Activated CD4-positive, CD25-positive, alpha-beta regulatory T cell treated with anti-CD3 and anti-CD28 coated beads, Interleukin-2, amount 50 U/mL, for 16 hours (primary cell): ENCODE data around the gene ACOT8.

Experiments
- DNase-seq: peaks from one replicate; pipeline ENCODE4 v3.0.0-alpha.2; 2020; ENCODE audit warnings: low read depth, low spot score

The ACOT8 gene

DNA sequence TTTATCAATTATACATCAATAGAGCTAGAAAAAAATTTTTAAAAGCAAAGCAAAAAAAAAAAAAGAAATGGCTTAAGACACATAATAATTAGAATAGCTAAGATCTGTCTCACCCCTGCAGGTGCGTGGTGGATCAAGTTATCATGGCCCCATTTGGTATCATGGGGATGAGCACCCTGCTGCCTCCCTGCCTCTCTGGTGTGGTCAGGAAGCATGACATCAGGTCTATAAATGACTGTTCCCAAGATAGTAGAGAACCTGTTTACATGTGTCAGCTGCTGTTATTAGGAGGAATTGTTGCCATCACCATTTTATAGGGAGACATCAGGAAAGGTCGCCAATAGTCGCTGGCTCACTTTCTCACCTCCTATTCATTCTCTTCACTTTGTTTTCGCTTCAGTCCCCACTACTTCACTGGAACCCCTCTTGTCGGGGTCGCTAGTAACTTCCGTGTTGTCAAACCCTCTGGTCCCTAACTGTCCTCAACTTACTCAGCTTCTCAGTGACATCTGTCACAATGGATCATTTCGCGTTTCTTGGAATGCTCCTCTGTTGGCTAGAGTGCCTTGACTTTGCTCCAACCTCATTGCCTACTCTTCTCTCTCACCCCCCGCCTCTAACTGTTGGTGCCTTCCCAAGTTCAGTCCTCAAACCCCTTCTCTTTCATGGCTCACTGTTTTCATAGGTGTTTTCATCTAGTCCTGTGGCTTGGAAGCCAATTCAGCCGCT lies 60.7 kb downstream of the ACOT8 start:
- DNase-seq = no peak

DNA sequence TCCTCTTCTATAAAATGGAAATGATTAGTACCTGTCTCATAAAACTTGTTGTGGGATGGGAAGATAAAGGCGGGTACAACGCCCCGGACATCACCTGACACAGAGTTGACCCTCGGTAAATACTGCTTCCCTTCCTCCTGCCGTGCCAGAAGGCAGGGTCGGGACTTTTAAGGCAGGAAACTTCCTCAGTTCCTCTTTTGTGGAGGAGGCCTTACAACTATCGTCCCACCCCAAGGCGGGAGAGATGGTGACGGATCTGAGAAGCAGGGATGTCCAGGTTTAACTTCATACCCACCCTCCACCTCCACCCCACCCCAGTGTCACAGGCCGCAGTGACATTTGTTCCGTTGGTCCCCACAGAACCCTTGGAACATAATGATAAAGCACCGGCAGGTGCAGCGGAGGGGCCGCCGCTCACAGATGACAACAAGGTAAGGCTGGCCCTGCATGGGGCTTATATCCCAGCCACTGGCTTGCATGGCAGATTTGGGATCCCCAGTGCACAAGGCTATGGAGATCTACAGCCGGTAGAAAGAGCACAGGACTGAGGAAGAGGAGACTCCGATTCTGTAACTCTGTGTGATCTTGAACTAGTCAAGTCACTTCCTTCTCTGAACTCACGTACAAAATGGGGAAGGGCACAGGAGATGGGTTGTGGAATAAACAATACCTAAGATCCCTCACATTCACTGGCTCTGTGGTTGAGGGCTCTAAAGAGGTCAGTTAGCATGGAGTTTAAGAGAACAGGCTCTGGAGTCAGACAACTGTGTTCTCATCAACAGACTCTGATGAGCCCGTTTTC lies 64.7 kb downstream of the ACOT8 start:
- no peak for DNase-seq
